AG08396 (cell line): ENCODE data around the gene FEN1.

Experiments
- DNase-seq: peaks from one replicate; pipeline ENCODE4 v3.0.0; 2012; ENCODE audit warnings: low spot score, mixed read lengths

The FEN1 gene

GRCh38 chr11:61817471-61818202 is 24.9 kb downstream of the FEN1 start:
- no peak for DNase-seq

DNA sequence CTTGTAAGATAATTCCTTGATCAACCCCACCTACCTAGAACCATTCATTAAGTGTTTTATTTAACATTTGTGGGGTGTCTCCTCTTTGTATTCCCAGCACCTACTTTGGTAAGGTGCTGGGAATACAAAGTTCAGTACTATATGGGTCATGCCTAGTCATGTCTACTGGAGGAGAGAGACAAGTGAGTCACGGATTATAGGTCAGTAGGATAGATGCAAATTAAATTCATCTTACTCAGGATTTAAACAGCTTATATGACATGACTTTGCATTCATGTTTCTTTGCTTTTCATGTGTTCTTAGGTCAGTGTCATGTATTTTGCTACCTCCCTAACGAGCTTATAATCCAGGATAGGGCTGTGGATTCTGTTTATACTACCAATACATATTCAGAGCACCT is 27.5 kb downstream of the FEN1 start:
- peak; percentile 57 for DNase-seq

DNA sequence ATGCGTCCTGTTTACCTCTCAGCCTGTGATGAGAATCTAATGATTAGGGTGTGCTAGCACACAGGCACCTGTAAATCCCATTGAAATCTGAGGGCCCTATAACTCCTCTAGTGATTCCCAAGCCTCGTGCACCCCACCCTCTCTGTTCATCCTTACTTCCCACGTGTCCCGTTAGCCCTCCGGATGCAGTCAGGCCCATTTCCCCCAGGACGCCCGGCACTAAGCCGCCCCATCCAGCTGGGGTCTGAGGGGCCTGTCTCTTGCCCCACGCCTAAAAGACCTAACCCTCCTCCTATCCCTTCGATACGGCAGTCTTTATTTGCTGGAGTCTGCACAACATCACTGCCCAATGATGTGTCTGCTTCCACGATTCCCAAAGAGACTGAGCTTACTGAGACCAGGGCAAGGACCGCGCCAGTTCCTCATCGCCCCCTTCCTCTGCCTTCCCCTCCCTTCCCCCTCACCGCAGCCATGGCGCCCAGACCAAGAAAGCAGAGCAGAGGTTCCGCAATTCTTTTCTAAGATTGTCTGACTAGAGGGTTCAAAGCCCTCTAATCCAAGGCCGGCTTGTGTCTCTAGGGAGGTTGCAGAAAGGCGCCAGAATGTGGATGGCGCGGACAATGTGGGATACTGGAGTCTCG is 34.3 kb downstream of the FEN1 start:
- DNase-seq, result no peak

DNA sequence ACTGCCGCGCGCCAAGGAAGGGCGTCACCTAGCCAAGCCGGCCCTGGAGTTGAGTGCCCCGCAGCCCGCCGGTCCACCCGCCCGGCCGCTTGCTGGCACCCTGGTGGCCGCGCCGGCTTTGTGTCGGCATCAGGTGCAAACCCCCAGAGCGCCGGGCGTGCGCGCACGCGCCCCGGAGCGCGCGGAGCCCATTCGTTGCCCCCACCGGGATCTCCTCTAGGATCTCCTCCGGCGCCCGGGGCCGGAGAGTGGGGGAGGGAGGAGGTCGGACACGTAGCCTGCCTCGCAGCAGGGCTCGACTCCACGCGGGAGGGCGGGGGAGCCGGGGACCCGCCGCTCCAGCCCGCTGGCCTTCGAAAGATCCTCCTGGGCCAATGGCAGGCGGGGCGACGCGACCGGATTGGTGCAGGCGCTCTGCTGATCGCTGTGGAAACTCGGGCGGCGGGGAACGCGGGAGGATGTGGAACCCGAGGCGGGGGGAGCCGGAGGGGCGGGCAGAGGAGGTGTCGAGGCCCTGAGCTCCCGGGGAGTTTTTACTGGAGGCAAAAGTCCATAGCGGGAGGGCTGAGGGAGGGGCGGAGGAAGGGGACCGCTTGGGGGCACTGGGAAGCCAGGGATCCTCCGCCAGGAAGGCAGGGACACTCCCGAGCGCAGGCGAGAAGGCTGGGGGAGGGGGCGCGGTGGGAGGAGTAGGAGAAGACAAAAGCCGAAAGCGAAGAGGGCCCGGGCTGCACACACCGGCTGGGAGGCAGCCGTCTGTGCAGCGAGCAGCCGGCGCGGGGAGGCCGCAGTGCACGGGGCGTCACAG is 35.1 kb downstream of the FEN1 start, which contains the start of gene FADS2:
Gene FADS2 (plus strand): TSS at position 730 of the 808 bp plus-strand sequence. CDS start 91 bp downstream, outside the sequence.
- peak; percentile 94 for DNase-seq

DNA sequence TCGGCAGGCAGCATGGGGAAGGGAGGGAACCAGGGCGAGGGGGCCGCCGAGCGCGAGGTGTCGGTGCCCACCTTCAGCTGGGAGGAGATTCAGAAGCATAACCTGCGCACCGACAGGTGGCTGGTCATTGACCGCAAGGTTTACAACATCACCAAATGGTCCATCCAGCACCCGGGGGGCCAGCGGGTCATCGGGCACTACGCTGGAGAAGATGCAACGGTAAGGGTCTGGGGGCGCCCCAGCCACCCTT is 35.6 kb downstream of the FEN1 start:
- DNase-seq, result no peak

DNA sequence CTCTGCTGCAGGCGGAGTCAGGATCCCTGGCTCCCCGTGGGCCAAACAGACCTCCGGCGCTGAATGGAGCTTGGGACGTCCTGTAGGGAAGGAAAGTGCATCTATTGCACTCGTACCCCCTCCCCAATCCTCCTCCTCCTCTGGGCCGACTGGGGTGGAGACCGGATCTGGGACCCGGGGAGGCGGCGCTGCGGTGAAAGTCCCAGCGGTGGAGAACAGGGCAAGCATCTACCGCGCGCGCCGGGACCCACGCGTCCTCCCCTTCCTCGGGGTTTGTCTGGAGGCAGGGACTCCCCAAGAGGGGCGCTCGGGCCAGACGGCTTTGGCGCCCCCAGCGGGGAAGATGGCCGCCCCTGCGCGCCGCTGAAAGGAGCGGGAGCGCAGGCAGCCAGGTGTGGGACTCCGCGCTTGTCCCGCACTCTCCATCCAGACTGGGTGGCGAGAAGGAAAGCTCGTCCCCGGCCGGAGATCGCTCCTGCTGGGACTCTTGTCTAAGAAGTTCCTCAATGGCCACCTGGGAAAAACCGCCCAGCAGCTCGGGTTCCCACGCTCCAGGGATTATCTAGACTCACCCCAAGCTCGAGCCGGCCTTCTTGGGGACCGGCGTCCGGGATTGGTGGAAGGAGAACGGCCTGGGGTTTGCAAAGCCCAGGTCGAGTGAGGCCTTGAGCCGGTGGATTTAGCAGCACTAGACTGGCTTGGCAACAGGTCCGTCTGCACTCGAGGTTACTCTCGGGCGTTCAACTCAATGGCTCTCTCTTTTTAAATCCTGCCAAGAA is 36.1 kb downstream of the FEN1 start:
- DNase-seq, result peak; percentile 56

DNA sequence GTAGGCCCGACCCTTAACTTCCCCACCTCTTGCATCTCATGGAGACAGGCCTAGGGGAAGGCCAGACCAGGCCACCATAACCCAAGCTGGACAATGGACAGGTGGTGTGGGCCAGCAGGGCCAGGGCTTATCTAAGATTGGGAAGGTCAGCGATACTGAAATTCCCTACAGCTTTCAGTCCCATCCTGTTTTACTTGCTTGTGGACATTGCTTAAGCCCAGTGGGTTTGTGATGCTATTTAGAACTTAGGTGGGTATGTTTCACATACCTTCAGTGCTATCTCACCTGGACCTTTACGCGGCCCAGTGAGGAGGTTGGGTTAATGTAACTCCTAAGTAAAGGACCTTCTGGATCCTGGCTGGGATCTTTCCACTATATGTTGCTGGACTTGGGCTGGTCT is 37.1 kb downstream of the FEN1 start:
- no peak for DNase-seq

GRCh38 chr11:61830237-61831105 is 37.8 kb downstream of the FEN1 start:
- DNase-seq, result peak; percentile 59

DNA sequence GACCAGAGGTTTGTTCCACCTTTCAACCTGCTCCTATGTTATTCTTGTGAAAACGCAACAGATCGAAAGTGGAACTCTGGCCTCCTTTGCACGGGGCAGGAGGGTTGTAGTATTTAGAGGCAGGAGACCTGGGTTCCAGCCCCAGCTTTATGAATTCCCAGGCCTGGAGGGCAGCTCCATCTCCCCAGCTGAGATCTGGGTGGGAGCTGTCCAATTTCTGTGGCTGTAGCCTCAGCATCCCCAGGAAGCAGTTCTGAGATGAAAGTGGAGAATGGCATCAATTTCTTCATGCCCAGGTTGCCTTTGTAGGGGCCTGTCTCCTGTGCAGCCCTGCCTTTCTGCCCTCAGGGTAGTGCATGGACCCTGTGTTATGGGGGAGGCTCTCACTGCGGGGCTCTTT is 39.5 kb downstream of the FEN1 start:
- DNase-seq, result no peak

GRCh38 chr11:61832754-61833153 is 40.0 kb downstream of the FEN1 start:
- DNase-seq, result no peak

GRCh38 chr11:61833471-61833870 is 40.8 kb downstream of the FEN1 start:
- no peak for DNase-seq

DNA sequence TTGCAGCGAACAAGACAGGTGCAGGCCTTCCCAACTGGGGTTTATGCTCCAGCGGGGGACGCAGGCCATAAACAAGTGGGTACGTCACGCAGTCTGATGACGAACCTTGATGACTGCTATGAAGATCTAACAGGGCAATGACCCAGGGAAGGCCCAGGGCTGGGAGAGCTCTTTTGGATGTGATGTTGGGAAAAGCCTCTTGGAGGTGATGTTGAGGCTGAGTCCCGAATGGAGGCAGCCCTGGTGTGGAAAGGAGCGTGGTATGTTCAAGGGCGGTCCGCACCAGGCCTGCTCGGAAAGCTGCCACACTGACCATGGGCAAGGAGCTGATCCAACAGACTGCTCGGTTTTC is 41.2 kb downstream of the FEN1 start:
- DNase-seq, result no peak

- DNase-seq, result peak; percentile 54
These were observed 41.8 kb downstream of the FEN1 start for GRCh38 chr11:61834278-61835048.

DNA sequence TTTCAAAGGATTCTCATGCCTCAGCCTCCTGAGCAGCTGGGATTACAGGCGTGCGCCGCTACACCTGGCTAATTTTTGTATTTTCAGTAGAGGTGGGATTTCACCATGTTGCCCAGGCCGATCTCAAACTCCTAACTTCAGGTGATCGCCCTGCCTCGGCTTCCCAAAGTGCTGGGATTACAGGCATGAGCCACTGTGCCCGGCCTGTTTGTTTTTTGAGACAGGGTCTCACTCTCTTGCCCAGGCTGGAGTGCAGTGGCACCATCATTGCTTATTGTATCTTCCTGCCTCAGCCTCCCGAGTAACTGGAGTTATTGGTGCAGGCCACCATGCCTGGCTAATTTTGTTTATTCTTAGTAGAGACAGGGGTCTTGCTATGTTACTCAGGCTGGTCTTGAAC is 43.5 kb downstream of the FEN1 start:
- DNase-seq, result no peak

DNA sequence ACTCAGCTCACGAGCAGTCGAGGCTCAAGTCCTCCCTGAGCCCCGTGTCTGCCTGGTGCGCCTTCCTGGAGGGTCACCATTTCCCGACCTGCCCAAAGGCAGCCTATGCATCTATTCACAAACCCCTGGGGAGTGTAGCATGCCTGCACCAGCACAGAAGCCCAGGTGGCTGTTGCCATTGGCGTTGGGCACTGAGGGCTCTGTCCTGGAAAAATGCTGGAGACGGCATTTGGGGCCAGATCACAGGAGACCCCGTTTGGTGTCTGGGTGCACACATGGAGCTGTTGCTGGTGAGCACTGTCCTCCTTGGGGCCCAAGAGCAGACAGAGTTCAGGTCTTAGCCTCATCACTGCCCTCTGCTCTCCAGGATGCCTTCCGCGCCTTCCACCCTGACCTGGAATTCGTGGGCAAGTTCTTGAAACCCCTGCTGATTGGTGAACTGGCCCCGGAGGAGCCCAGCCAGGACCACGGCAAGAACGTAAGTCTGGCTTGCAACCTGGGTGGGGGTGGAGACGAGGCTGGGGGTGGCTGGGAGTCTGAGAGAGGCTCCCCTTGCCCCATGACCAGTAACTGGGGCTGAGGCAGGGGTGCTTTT is 44.8 kb downstream of the FEN1 start:
- no peak for DNase-seq

DNA sequence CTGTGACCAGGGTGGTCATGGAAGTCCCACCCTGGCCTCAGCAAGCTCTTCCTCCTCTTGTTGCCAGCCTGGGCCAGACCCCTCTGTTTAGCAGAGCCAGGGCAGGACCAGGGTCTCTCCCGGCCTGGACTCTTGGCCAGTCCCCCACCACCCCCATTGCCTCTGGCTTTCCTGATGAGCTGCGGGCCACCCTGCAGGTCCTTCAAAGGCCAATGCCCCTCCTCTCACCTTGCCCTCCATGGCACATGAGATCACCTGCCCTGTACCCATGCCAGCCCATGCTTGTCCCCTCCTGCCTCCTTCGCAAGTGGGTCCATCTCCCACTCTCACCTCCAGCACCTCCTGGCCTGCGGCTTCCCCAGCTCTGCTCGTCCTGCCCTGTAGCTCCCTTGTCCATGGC is 45.8 kb downstream of the FEN1 start:
- no peak for DNase-seq

DNA sequence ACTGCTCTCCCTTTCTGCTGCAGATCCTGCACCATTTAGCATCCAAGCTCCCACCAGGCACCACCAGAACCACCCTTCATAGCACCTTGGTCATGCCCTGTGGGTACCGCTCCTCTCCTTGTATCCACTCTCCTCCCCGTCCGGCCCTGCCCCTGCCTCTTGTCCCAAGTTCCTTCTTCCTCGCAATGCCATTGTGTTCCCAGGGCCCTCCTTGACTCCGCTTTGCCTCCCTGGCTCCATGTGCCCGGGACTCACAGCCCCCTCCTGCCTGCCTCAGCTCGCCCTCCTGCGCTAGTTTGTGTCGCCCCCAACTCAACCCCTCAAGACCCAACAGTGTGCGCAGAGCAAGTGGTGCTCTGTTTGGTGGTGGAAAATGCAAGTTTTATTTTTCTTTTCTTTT is 46.2 kb downstream of the FEN1 start:
- no peak for DNase-seq

GRCh38 chr11:61839742-61840141 is 47.0 kb downstream of the FEN1 start:
- no peak for DNase-seq

- DNase-seq, result no peak
These were observed 47.7 kb downstream of the FEN1 start for GRCh38 chr11:61840371-61840770.
